ENCODE results near the gene PRPF38A.

Gene PRPF38A, protein sequence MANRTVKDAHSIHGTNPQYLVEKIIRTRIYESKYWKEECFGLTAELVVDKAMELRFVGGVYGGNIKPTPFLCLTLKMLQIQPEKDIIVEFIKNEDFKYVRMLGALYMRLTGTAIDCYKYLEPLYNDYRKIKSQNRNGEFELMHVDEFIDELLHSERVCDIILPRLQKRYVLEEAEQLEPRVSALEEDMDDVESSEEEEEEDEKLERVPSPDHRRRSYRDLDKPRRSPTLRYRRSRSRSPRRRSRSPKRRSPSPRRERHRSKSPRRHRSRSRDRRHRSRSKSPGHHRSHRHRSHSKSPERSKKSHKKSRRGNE

GRCh38 chr1:52404116-52404974 is at the start of gene PRPF38A, which contains the start of gene ORC1:
PRPF38A (plus strand) TSS chr1:52404602; CDS start chr1:52404750, 148 bp downstream.
ORC1 (minus strand) TSS chr1:52404423; CDS start chr1:52402223, 2,200 bp downstream.
- Mint-ChIP-seq H3K36me3 (peaks cover 25 to 41% of the 10 kb centered on the region in 2 donors), H3K4me1 (peaks cover 11 to 27% of the 10 kb centered on the region in 2 donors), H3K27me3 (no peaks in the 10 kb centered on the region), H3K4me3 (peak within 1 kb of the TSS; percentile 98), H3K27ac (peak within 1 kb of the TSS; percentile 98), H3K9me3 (no peaks in the 10 kb centered on the region)
- DNase-seq (peak; percentile 91), ATAC-seq (replicated peaks) (peak; percentile 94 to 97)

DNA sequence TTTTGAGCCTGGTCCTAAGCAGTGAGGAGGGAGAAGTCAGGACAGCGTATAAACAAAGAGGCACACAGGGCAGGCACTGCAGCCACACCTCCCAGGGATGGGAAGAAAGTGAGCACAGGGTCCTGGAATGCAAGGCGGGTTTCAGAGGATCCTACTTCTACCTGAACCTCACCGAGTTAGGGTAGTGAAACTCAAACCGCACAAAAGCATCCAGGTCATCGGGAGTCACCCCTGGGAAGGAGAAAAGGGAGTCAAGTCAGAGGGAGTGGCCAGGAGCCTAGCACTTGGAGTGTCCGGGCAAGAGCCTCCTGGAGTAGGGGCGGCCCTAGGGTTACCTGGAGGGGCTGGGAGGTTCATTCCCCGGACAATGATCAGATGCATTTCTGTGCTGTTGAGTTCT is 49.0 kb upstream of the PRPF38A start:
- ATAC-seq (replicated peaks): no peak
- Mint-ChIP-seq H3K4me1 (peaks cover 0 to 4% of the 10 kb centered on the region in 2 donors), H3K36me3 (peaks cover 53 to 66% of the 10 kb centered on the region in 2 donors), H3K9me3 (no peaks in the 10 kb centered on the region), H3K27ac (no peak overlapping the region), H3K27me3 (no peaks in the 10 kb centered on the region), H3K4me3 (no peak overlapping the region)
- no peak for DNase-seq

GRCh38 chr1:52355847-52356505 is 48.4 kb upstream of the PRPF38A start:
- Mint-ChIP-seq H3K36me3 (peaks cover 56 to 69% of the 10 kb centered on the region in 2 donors), H3K9me3 (no peaks in the 10 kb centered on the region), H3K4me3 (no peak overlapping the region), H3K27ac (no peak overlapping the region), H3K4me1 (peaks cover 0 to 5% of the 10 kb centered on the region in 2 donors), H3K27me3 (no peaks in the 10 kb centered on the region)
- ATAC-seq (replicated peaks) (no peak), DNase-seq (no peak)

DNA sequence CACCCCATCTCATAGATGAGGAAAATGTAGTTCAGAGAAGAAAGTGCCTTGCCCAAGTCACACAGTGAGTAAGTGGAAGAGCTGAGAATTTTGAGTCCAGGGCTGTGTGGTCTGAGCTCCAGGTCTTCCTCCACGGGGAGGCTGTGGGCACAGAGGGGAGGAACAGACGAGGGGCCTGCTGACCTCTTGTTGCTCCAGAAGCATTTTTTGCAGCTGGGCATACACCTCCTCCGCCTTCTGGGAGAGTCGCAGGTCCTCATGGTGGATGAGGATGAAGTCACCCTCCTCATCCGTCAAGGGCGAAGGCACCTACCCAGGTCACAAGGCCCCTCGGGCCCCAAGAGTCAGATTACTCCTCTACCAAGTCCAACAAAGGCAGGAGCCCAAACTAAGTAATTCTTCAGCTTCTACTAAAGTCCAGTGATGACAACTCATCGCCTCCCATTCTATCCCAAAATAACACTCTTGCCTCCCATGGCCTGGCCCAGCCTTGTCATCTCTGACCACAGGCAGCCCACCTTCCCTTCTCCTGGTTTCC is 47.5 kb upstream of the PRPF38A start:
- Mint-ChIP-seq H3K9me3 (no peaks in the 10 kb centered on the region), H3K4me1 (peaks cover 0 to 14% of the 10 kb centered on the region in 2 donors), H3K4me3 (no peak overlapping the region), H3K27me3 (no peaks in the 10 kb centered on the region), H3K27ac (no peak overlapping the region), H3K36me3 (peaks cover 64 to 78% of the 10 kb centered on the region in 2 donors)
- DNase-seq: no peak
- no peak for ATAC-seq (replicated peaks)

DNA sequence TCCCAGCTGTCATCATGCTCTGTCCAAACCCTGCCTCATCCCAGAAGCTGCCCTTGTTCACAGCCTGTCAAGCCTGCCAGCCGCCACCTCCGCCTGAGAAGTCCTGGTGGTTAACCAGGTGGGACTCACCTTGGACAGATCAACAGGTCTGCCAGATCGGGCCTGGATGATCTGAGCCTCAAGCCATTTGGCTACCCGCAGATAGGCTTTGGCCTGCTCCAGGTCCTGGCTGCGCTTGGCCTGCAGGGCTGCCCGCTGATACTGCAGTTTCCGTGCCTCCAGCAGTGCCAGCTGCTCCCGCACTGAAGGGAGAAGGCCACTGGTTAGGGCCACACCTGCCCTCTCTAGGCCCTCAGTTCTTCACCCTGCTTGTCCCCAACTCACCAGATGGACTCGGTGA is 47.0 kb upstream of the PRPF38A start:
- H3K4me3 Mint-ChIP-seq: no peak overlapping the region
- H3K9me3 Mint-ChIP-seq: no peaks in the 10 kb centered on the region
- no peak overlapping the region for H3K27ac Mint-ChIP-seq
- no peak for ATAC-seq (replicated peaks)
- no peaks in the 10 kb centered on the region for H3K27me3 Mint-ChIP-seq
- H3K4me1 Mint-ChIP-seq: peaks cover 0 to 17% of the 10 kb centered on the region in 2 donors
- peaks cover 67 to 83% of the 10 kb centered on the region in 2 donors for H3K36me3 Mint-ChIP-seq
- DNase-seq: no peak

DNA sequence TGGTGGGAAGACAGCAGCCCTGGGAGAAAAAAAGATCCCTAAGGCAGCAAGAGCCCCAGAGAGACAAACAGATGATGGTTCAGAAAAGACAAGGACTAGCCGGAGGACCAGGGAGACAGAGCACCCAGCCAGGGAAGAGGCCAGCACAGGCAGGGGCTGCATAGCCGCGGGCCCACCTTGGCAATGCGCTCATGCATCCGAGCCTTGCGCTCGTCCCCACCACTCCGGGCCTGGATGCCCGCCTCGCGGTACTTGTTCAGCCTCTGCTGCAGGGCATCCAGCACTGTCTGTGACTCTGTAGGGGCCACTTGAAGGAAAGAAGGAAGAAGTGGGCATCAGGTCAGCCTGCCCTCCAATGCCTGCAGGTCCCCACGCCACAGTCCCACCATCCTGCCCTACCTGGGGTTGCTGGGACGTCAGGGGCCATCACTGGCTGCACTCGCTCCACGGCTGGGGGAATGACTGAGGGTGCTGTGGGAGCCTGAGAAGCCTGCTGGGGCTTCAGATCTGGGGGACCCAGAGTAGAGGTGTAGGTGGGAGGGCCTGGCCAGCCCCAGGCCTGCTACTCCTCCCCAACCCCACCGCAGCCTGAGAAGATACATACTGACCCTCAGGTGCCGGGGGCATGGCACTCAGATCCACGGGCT is 45.4 kb upstream of the PRPF38A start:
- Mint-ChIP-seq H3K4me1 (peaks cover 0 to 23% of the 10 kb centered on the region in 2 donors), H3K9me3 (no peaks in the 10 kb centered on the region), H3K27ac (peak overlapping the region; percentile 47), H3K27me3 (no peaks in the 10 kb centered on the region), H3K36me3 (peaks cover 62 to 77% of the 10 kb centered on the region in 2 donors), H3K4me3 (no peak overlapping the region)
- ATAC-seq (replicated peaks): no peak
- no peak for DNase-seq

DNA sequence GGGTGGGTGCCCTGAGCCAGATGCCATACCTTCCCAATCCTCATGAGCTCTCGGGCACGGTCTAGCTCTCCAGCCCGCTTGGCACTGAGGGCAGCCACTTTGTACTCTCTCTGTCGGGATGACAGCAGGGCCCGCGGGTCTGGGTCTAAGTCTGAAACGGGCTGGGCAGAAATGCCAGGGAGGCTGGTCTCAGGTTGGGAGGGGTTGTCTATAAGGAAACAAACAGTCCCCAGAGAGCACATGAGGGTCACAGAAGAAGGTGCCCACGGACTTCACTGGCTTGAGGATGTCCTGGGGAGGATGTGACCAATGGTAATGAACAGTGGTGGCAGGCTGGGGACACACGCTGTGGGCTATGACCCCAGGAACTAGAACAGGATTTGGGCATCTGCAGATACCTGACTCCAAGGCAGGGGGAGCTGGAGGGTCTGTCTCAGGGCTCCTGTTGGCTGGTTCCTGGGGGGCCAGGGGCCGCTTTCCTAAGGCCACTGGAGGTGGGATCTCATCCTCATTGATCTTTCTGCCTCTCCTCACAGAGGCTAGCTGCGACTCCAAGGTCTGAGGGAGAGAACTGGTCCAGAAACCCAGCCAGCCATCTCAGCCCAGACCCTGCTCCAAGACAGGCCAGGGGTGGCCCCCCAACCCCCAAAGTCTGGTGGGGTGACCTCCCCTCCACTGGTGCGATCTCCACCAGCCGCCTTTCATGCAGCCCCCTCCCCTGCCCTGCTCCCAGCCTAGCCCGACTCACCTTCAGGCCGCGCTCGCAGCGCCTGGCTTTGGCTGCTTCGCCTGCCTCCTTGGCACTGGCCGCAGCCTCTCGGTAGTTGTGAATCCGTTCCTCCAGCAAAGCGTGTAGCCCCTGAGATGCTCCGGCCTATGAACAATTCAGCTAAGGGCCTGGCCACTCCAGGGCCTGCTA is 44.5 kb upstream of the PRPF38A start:
- Mint-ChIP-seq H3K27ac (no peak overlapping the region), H3K4me1 (peaks cover 4 to 31% of the 10 kb centered on the region in 2 donors), H3K36me3 (peaks cover 60 to 68% of the 10 kb centered on the region in 2 donors), H3K9me3 (no peaks in the 10 kb centered on the region), H3K4me3 (no peak overlapping the region), H3K27me3 (no peaks in the 10 kb centered on the region)
- no peak for ATAC-seq (replicated peaks)
- no peak for DNase-seq

GRCh38 chr1:52360595-52360968 is 43.8 kb upstream of the PRPF38A start:
- Mint-ChIP-seq H3K4me3 (no peak overlapping the region), H3K36me3 (peaks cover 58 to 64% of the 10 kb centered on the region in 2 donors)

GRCh38 chr1:52364235-52364839 is 40.1 kb upstream of the PRPF38A start:
- Mint-ChIP-seq H3K27me3 (peaks cover 4 to 6% of the 10 kb centered on the region in 2 donors), H3K36me3 (peaks cover 35 to 37% of the 10 kb centered on the region in 2 donors), H3K9me3 (no peaks in the 10 kb centered on the region), H3K27ac (peak overlapping the region; percentile 14), H3K4me3 (peak overlapping the region; percentile 61 to 63), H3K4me1 (peaks cover 11 to 39% of the 10 kb centered on the region in 2 donors)
- ATAC-seq (replicated peaks) (no peak), DNase-seq (no peak)

More at GRCh38 chr1:52360595-52360968, 43.8 kb upstream of the PRPF38A start:
- no peaks in the 10 kb centered on the region for H3K27me3 Mint-ChIP-seq
- no peak overlapping the region for H3K27ac Mint-ChIP-seq
- DNase-seq: no peak
- peaks cover 6 to 36% of the 10 kb centered on the region in 2 donors for H3K4me1 Mint-ChIP-seq
- no peak for ATAC-seq (replicated peaks)
- H3K9me3 Mint-ChIP-seq: no peaks in the 10 kb centered on the region

DNA sequence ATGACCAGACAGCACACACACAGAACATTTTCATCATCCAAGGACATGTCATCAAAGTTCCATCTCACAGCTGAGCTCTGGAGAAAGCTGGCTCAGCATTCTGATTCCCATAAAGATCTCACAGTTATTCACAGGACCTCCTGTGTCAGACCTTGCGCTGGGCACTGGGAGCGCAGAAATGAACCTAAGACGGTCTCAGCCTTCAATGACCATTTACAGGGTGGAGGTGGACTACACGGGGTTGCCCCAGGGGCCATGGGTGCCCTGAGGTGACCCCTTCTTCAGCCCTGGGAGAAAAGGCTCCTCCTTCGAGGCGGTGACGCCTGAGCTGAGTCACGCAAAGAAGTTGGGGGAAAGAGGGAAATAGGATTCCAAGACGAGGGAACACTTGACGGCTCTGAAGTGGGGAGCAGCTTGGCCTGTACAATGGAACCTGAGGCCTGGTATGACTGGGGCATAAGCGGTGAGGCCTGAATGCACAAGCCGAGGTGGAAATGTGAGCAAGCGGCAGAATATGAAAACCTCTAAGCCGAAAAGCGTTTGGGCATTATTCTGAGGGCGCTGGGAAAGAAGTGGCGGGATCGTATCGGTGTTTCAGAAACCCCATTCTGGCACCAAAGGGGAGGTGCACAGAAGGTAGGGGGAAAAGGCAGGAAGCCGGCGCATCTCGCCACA is 39.2 kb upstream of the PRPF38A start:
- Mint-ChIP-seq H3K9me3 (no peaks in the 10 kb centered on the region), H3K4me1 (peaks cover 11 to 39% of the 10 kb centered on the region in 2 donors), H3K36me3 (peaks cover 30 to 35% of the 10 kb centered on the region in 2 donors), H3K27me3 (peaks cover 4 to 6% of the 10 kb centered on the region in 2 donors), H3K4me3 (peak overlapping the region; percentile 93), H3K27ac (peak overlapping the region; percentile 96)
- ATAC-seq (replicated peaks) (peak in 1 of 2 donors; percentile 2), DNase-seq (no peak)

- DNase-seq (peak; percentile 100), ATAC-seq (replicated peaks) (peak; percentile 95 to 96)
- Mint-ChIP-seq H3K27me3 (peaks cover 4 to 6% of the 10 kb centered on the region in 2 donors), H3K36me3 (peaks cover 27 to 34% of the 10 kb centered on the region in 2 donors), H3K4me1 (peaks cover 11 to 39% of the 10 kb centered on the region in 2 donors), H3K9me3 (no peaks in the 10 kb centered on the region), H3K4me3 (peak within 1 kb of the TSS; percentile 93), H3K27ac (peak within 1 kb of the TSS; percentile 96)
These were observed 38.5 kb upstream of the PRPF38A start, which contains the start of gene CC2D1B for GRCh38 chr1:52365746-52366516. CC2D1B (minus strand) TSS chr1:52366205; CDS start chr1:52364620, 1,585 bp downstream.

Measured in stimulated activated naive B cell treated with anti-CD40 and anti-IgM and Interleukin-4, amounts not matched to agents 10 μg/mL and 1 μg/mL and 100 μg/mL, for 72 hours (primary cell).